Esophagus squamous epithelium (tissue), 4 donors: ENCODE measurements around the gene OR10A6.

ENCODE experiments used
- POLR2A ChIP-seq, 4 donors: fragments of 450-650 bp; IDR thresholded peaks; one replicate each; pipeline ENCODE4 v1.6.1; 2017; ENCODE audit warnings: antibody characterized with exemption in 4 of 4, mild to moderate bottlenecking in 4 of 4, moderate library complexity in 3 of 4
- TF ChIP-seq, protein P1 (sequence below), 6 experiments: fragments of 450-650 bp in 4 of 6; fragments of 200-600 bp in 2 of 6; sonication (generic) in 2 of 6; IDR thresholded peaks; one replicate each; pipeline ENCODE4 v1.5.1; 2016 to 2019; ENCODE audit warnings: antibody characterized with exemption in 6 of 6, mild to moderate bottlenecking in 4 of 6, moderate library complexity in 4 of 6

DNA sequence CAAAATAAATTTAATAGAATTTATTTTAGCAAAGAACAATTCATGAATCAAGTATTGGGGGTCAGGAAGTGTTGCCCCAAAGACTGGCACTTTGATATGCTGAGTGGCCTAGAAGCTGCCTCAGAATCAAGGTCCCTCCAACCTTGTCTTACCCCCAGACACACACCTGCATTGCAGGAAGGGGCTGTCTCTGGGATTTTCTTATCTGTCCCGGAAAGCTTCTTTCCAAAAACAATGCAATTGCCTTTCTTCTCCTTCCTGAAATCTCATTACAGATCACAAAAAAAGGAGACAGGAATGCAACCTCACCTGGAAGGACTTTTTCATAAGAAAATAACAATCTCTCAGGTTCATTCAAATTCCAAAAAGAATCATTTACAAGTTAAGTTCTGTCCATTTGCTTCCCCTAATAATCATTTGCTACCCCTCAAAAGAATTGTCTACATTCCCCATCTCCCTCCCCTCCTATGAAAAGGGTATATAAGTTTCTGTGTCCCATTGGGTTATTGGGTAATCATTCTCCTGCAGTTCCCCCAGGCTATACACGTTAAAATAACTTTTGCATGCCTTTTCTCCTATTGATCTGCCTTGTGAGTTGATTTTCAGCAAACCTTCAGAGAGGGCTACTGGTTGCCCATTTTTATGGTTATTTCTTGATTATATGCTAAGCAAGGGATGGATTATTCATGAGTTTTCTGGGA, 21.3 kb downstream of the OR10A6 start:
- TF ChIP-seq, protein P1, sequence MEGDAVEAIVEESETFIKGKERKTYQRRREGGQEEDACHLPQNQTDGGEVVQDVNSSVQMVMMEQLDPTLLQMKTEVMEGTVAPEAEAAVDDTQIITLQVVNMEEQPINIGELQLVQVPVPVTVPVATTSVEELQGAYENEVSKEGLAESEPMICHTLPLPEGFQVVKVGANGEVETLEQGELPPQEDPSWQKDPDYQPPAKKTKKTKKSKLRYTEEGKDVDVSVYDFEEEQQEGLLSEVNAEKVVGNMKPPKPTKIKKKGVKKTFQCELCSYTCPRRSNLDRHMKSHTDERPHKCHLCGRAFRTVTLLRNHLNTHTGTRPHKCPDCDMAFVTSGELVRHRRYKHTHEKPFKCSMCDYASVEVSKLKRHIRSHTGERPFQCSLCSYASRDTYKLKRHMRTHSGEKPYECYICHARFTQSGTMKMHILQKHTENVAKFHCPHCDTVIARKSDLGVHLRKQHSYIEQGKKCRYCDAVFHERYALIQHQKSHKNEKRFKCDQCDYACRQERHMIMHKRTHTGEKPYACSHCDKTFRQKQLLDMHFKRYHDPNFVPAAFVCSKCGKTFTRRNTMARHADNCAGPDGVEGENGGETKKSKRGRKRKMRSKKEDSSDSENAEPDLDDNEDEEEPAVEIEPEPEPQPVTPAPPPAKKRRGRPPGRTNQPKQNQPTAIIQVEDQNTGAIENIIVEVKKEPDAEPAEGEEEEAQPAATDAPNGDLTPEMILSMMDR (IDR thresholded peaks at IDR 0.05) = no peak
- TF ChIP-seq POLR2A (IDR thresholded peaks at IDR 0.05) = no peak
